Measurements from ENCODE around the gene LMO7.

The LMO7 gene

GRCh38 chr13:75831389-75831788, 195.3 kb downstream of the LMO7 start:
- in situ Hi-C loops (cut with HindIII; ENCODE audit: low sequenced_read_pairs), result no loop called here

- in situ Hi-C loops (cut with HindIII; ENCODE audit: low sequenced_read_pairs), result no loop called here
Observed at GRCh38 chr13:75832812-75833211, 196.7 kb downstream of the LMO7 start.

- in situ Hi-C loops (cut with HindIII; ENCODE audit: low sequenced_read_pairs), result no loop called here
Observed at GRCh38 chr13:75836441-75836840, 200.3 kb downstream of the LMO7 start.

GRCh38 chr13:75838366-75839005, 202.4 kb downstream of the LMO7 start:
- in situ Hi-C loops (cut with HindIII; ENCODE audit: low sequenced_read_pairs), result no loop called here

GRCh38 chr13:75839406-75839805, 203.3 kb downstream of the LMO7 start:
- in situ Hi-C loops (cut with HindIII; ENCODE audit: low sequenced_read_pairs), result no loop called here

GRCh38 chr13:75841905-75842304, 205.8 kb downstream of the LMO7 start:
- in situ Hi-C loops (cut with HindIII; ENCODE audit: low sequenced_read_pairs), result no loop called here

GRCh38 chr13:75843074-75843473, 206.9 kb downstream of the LMO7 start:
- in situ Hi-C loops (cut with HindIII; ENCODE audit: low sequenced_read_pairs), result no loop called here

GRCh38 chr13:75843991-75844390, 207.9 kb downstream of the LMO7 start:
- in situ Hi-C loops (cut with HindIII; ENCODE audit: low sequenced_read_pairs), result no loop called here

GRCh38 chr13:75847588-75847987, 211.5 kb downstream of the LMO7 start:
- in situ Hi-C loops (cut with HindIII; ENCODE audit: low sequenced_read_pairs), result no loop called here

- in situ Hi-C loops (cut with HindIII; ENCODE audit: low sequenced_read_pairs), result no loop called here
Observed at GRCh38 chr13:75850916-75851315, 214.8 kb downstream of the LMO7 start.

- in situ Hi-C loops (cut with HindIII; ENCODE audit: low sequenced_read_pairs), result no loop called here
Observed at GRCh38 chr13:75855216-75855615, 219.1 kb downstream of the LMO7 start.

- in situ Hi-C loops (cut with HindIII; ENCODE audit: low sequenced_read_pairs), result no loop called here
Observed at GRCh38 chr13:75855847-75856246, 219.7 kb downstream of the LMO7 start.

- in situ Hi-C loops (cut with HindIII; ENCODE audit: low sequenced_read_pairs), result no loop called here
Observed at GRCh38 chr13:75857291-75857690, 221.2 kb downstream of the LMO7 start.

- in situ Hi-C loops (cut with HindIII; ENCODE audit: low sequenced_read_pairs), result loop anchor here (5.0 kb wide), 1 partner anchor 164 kb away; no protein-coding TSS in a partner anchor
Observed at GRCh38 chr13:75860935-75861334, 224.8 kb downstream of the LMO7 start.

GRCh38 chr13:75861786-75862185, 225.7 kb downstream of the LMO7 start:
- in situ Hi-C loops (cut with HindIII; ENCODE audit: low sequenced_read_pairs), result loop anchor here (5.0 kb wide), 1 partner anchor 164 kb away; no protein-coding TSS in a partner anchor

GRCh38 chr13:75864718-75865117, 228.6 kb downstream of the LMO7 start:
- in situ Hi-C loops (cut with HindIII; ENCODE audit: low sequenced_read_pairs), result loop anchor here (5.0 kb wide), 1 partner anchor 167 kb away; no protein-coding TSS in a partner anchor

- in situ Hi-C loops (cut with HindIII; ENCODE audit: low sequenced_read_pairs), result no loop called here
Observed at GRCh38 chr13:75867379-75868117, 231.4 kb downstream of the LMO7 start.

- in situ Hi-C loops (cut with HindIII; ENCODE audit: low sequenced_read_pairs), result loop anchor here (5.0 kb wide), 1 partner anchor 1032 kb away; no protein-coding TSS in a partner anchor
Observed at GRCh38 chr13:75869981-75870380, 233.9 kb downstream of the LMO7 start.

GRCh38 chr13:75870397-75870903, 234.3 kb downstream of the LMO7 start:
- in situ Hi-C loops (cut with HindIII; ENCODE audit: low sequenced_read_pairs), result loop anchor here (5.0 kb wide), 1 partner anchor 1032 kb away; no protein-coding TSS in a partner anchor

- in situ Hi-C loops (cut with HindIII; ENCODE audit: low sequenced_read_pairs), result loop anchor here (5.0 kb wide), 1 partner anchor 1031 kb away; no protein-coding TSS in a partner anchor
Observed at GRCh38 chr13:75871059-75871458, 234.9 kb downstream of the LMO7 start.

GRCh38 chr13:75872980-75873379, 236.8 kb downstream of the LMO7 start:
- in situ Hi-C loops (cut with HindIII; ENCODE audit: low sequenced_read_pairs), result loop anchor here (5.0 kb wide), 1 partner anchor 1029 kb away; no protein-coding TSS in a partner anchor

- in situ Hi-C loops (cut with HindIII; ENCODE audit: low sequenced_read_pairs), result loop anchor here (5.0 kb wide), 1 partner anchor 1029 kb away; no protein-coding TSS in a partner anchor
Observed at GRCh38 chr13:75873494-75873893, 237.4 kb downstream of the LMO7 start.
